K562 (cell line): ENCODE measurements around the gene CMSS1. TPM values are rescaled to one million over a fixed set of nuclear protein-coding genes. Genes with fewer than 3 reads are reported as not detected.

ENCODE experiments used
- CBX1 ChIP-seq: sonication (generic); IDR thresholded peaks from 2 replicates; pipeline ENCODE4 v1.6.1; 2016; ENCODE audit warnings: antibody characterized with exemption, low read depth, mild to moderate bottlenecking
- FOXA3 ChIP-seq, 2 experiments: fragments of 450-650 bp in 1 of 2; sonication (generic) in 1 of 2; formaldehyde crosslinking; IDR thresholded peaks in 1 of 2; conservative IDR thresholded peaks in 1 of 2; 2 replicates each; pipeline versions ENCODE4 v1.4.0 to v1.8.0; 2020 to 2022; ENCODE audit warnings: mild to moderate bottlenecking in 2 of 2, missing genetic modification reagents in 1 of 2
- SMARCB1 ChIP-seq: IDR thresholded peaks from 2 replicates; pipeline ENCODE4 v1.6.1; 2011; ENCODE audit warnings: improper control_type of control experiment, low read depth; ENCODE audit not compliant: insufficient read length
- SOX6 ChIP-seq: fragments of 450-650 bp; IDR thresholded peaks from 2 replicates; pipeline ENCODE4 v1.6.1; 2014; ENCODE audit warnings: mild to moderate bottlenecking
- ZNF224 ChIP-seq: sonication (generic); formaldehyde crosslinking; IDR thresholded peaks from 2 replicates; pipeline ENCODE4 v1.8.0; 2022; ENCODE audit warnings: mild to moderate bottlenecking, missing genetic modification reagents
- polyA plus RNA-seq, 8 experiments: library from polyadenylated mRNA; depleted of rRNA in 4 of 8; stranded (reverse) in 5 of 8; unstranded in 3 of 8; fragments of >200 nt; fragmentation: Nextera tagmentation in 2 of 8; fragmentation: Illumina TruSeq in 1 of 8; extraction: Ambion mirVana in 2 of 8; extraction: Trizol in 1 of 8; gene quantifications; 2 replicates each; pipeline versions ENCODE4 v1.2.1 to v1.2.3, GENCODE V29; 2011 to 2014; ENCODE audit warnings: inconsistent platforms in 1 of 8, missing spikeins in 1 of 8
- total RNA-seq, 7 experiments: library from RNA; depleted of rRNA in 6 of 7; stranded (reverse); fragments of >200 nt in 6 of 7; fragmentation: Illumina TruSeq in 2 of 7; extraction: Trizol in 2 of 7; gene quantifications; 2 replicates each; pipeline versions ENCODE4 v1.2.1 to v1.2.3, GENCODE V29; 2011 to 2021; ENCODE audit warnings: low replicate concordance in 1 of 7
- TF ChIP-seq, protein P1 (sequence below), 2 experiments: fragments of 450-650 bp; IDR thresholded peaks; 2 replicates each; pipeline ENCODE4 v1.6.1; 2016; ENCODE audit warnings: mild to moderate bottlenecking in 2 of 2, borderline replicate concordance in 1 of 2, low read depth in 1 of 2, moderate library complexity in 1 of 2
- TF ChIP-seq, protein P2 (sequence below): fragments of 250-450 bp; sonication (Bioruptor Pico); IDR thresholded peaks from 2 replicates; pipeline ENCODE4 v1.9.0; 2021; ENCODE audit warnings: mild to moderate bottlenecking
- TF ChIP-seq, protein P3 (sequence below): fragments of 150-350 bp; IDR thresholded peaks from 2 replicates; pipeline ENCODE4 v1.6.1; 2014; ENCODE audit warnings: low read depth, mild to moderate bottlenecking, low read length, borderline replicate concordance
- TF ChIP-seq, protein P4 (sequence below), 3 experiments: fragments of 200-800 bp in 1 of 3; sonication (Bioruptor generic) in 1 of 3; sonication (generic) in 1 of 3; formaldehyde crosslinking in 1 of 3; IDR thresholded peaks; 2 replicates each; pipeline versions ENCODE4 v1.6.1 to v1.8.0; 2016 to 2022; ENCODE audit warnings: mild to moderate bottlenecking in 2 of 3, missing compliant biosample characterization in 2 of 3, missing genetic modification characterization in 2 of 3, missing genetic modification reagents in 1 of 3

CMSS1 gene
- total and polyA plus RNA-seq, 9 of the 15 experiments (the other 6 are each of a cell fraction or from before 2014, with no cell fraction given), result 46.9 to 109 (median 72.3) TPM

DNA sequence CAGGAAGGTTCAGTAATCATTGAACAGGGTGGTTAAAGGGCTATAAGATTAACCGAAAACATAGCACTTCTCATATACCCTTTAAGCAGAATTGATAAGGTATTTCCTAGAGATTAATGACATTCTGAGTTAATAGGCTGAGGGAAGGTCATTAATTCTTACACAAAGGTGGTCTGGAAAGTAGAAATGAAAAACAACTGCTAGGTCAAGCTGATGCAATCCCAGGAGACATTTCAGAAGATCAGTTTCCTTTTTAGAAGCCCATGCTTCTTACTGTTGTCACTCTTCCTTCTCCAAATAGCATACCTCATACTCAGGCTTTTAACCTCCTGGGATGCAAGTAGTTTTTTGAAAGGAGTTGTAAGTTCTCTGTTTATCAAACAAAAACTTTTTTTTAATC is 287.8 kb downstream of the CMSS1 start (continued):
- TF ChIP-seq, protein P1, sequence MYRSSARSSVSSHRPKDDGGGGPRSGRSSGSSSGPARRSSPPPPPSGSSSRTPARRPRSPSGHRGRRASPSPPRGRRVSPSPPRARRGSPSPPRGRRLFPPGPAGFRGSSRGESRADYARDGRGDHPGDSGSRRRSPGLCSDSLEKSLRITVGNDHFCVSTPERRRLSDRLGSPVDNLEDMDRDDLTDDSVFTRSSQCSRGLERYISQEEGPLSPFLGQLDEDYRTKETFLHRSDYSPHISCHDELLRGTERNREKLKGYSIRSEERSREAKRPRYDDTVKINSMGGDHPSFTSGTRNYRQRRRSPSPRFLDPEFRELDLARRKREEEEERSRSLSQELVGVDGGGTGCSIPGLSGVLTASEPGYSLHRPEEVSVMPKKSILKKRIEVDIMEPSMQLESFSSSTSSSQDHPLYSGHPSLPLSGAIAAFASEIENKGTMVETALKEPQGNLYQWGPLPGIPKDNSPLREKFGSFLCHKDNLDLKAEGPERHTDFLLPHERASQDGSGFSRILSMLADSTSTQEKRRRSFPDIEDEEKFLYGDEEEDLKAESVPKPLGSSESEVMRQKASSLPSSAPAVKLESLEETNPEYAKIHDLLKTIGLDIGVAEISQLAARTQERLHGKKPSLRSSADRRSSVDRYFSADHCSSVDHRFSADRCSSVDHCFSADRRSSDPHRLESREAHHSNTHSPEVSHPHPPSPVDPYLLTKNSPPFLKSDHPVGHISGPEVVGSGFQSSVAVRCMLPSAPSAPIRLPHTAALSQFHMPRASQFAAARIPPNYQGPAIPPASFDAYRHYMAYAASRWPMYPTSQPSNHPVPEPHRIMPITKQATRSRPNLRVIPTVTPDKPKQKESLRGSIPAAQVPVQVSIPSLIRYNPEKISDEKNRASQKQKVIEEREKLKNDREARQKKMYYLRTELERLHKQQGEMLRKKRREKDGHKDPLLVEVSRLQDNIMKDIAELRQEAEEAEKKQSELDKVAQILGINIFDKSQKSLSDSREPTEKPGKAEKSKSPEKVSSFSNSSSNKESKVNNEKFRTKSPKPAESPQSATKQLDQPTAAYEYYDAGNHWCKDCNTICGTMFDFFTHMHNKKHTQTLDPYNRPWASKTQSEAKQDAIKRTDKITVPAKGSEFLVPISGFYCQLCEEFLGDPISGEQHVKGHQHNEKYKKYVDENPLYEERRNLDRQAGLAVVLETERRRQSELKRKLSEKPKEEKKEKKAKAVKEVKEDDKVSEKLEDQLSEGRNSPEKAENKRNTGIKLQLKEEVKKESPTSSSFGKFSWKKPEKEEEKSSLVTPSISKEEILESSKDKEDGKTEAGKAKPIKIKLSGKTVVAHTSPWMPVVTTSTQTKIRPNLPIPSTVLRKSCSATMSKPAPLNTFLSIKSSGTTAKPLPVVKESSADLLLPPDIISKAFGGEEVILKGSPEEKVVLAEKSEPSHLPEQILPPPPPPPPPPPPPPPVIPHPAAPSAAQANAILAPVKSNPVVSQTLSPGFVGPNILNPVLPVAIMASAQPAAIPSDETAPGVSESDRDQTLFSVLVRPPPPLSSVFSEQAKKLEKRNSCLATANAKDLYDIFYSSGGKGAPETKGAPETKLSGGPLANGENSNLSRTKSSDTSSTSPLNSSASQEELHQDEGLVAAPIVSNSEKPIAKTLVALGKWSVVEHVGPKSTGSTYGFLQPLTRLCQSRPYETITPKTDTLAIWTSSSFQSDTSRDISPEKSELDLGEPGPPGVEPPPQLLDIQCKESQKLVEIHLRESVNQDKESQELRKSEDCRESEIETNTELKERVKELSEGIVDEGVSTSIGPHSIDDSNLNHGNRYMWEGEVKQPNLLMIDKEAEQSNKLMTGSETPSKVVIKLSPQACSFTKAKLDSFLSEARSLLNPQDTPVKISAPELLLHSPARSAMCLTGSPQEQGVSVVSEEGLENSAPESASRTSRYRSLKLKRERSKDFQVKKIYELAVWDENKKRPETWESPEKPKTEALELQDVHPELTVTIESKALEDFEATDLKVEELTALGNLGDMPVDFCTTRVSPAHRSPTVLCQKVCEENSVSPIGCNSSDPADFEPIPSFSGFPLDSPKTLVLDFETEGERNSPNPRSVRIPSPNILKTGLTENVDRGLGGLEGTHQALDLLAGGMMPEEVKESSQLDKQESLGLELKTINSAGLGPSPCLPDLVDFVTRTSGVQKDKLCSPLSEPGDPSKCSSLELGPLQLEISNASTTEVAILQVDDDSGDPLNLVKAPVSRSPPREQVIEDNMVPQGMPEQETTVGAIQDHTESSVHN (IDR thresholded peaks at IDR 0.05; ENCODE audit: borderline replicate concordance in 1 of 2, low read depth in 1 of 2), result no peak
- TF ChIP-seq FOXA3 (CRISPR knock-in tag; conservative IDR thresholded peaks at IDR 0.05 in 1 of 2, IDR thresholded peaks at IDR 0.05 in 1 of 2), result no peak
- TF ChIP-seq, protein P2, sequence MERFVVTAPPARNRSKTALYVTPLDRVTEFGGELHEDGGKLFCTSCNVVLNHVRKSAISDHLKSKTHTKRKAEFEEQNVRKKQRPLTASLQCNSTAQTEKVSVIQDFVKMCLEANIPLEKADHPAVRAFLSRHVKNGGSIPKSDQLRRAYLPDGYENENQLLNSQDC (CRISPR knock-in tag), result no peak
- no peak for TF ChIP-seq SOX6
- TF ChIP-seq, protein P3, sequence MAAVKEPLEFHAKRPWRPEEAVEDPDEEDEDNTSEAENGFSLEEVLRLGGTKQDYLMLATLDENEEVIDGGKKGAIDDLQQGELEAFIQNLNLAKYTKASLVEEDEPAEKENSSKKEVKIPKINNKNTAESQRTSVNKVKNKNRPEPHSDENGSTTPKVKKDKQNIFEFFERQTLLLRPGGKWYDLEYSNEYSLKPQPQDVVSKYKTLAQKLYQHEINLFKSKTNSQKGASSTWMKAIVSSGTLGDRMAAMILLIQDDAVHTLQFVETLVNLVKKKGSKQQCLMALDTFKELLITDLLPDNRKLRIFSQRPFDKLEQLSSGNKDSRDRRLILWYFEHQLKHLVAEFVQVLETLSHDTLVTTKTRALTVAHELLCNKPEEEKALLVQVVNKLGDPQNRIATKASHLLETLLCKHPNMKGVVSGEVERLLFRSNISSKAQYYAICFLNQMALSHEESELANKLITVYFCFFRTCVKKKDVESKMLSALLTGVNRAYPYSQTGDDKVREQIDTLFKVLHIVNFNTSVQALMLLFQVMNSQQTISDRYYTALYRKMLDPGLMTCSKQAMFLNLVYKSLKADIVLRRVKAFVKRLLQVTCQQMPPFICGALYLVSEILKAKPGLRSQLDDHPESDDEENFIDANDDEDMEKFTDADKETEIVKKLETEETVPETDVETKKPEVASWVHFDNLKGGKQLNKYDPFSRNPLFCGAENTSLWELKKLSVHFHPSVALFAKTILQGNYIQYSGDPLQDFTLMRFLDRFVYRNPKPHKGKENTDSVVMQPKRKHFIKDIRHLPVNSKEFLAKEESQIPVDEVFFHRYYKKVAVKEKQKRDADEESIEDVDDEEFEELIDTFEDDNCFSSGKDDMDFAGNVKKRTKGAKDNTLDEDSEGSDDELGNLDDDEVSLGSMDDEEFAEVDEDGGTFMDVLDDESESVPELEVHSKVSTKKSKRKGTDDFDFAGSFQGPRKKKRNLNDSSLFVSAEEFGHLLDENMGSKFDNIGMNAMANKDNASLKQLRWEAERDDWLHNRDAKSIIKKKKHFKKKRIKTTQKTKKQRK, result no peak
- TF ChIP-seq ZNF224, result no peak
- TF ChIP-seq CBX1, result no peak
- TF ChIP-seq, protein P4, sequence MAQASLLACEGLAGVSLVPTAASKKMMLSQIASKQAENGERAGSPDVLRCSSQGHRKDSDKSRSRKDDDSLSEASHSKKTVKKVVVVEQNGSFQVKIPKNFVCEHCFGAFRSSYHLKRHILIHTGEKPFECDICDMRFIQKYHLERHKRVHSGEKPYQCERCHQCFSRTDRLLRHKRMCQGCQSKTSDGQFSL (CRISPR knock-in tag; IDR thresholded peaks at IDR 0.05), result no peak
- TF ChIP-seq, protein P4 (tag; IDR thresholded peaks at IDR 0.05), result no peak
- no peak for TF ChIP-seq SMARCB1
